ENCODE data around the gene FRMPD2. TPM values are rescaled to one million over a fixed set of nuclear protein-coding genes. Genes with fewer than 3 reads are reported as not detected.

Gene FRMPD2
- total RNA-seq, 1 experiment from 2014 or later = not detected

GRCh38 chr10:48238826-48239520 lies 35.5 kb downstream of the FRMPD2 start:
- no peak overlapping the region for H3K4me3 ChIP-seq (ENCODE audit: insufficient read depth, low read depth, low read length)
- no peaks in the 10 kb centered on the region for H3K27me3 ChIP-seq (ENCODE audit: control insufficient read depth, insufficient read depth, low read length)
- DNase-seq = no peak
- H3K36me3 ChIP-seq (replicated peaks; ENCODE audit: control insufficient read depth, insufficient read depth, low read length) = no peaks in the 10 kb centered on the region

- Histone ChIP-seq H3K36me3 (replicated peaks; ENCODE audit: control insufficient read depth, insufficient read depth, low read length) (no peaks in the 10 kb centered on the region), H3K4me3 (ENCODE audit: insufficient read depth, low read depth, low read length) (no peak overlapping the region), H3K27me3 (ENCODE audit: control insufficient read depth, insufficient read depth, low read length) (no peaks in the 10 kb centered on the region)
- DNase-seq = no peak
These were observed 36.9 kb downstream of the FRMPD2 start for GRCh38 chr10:48237259-48238250.

DNA sequence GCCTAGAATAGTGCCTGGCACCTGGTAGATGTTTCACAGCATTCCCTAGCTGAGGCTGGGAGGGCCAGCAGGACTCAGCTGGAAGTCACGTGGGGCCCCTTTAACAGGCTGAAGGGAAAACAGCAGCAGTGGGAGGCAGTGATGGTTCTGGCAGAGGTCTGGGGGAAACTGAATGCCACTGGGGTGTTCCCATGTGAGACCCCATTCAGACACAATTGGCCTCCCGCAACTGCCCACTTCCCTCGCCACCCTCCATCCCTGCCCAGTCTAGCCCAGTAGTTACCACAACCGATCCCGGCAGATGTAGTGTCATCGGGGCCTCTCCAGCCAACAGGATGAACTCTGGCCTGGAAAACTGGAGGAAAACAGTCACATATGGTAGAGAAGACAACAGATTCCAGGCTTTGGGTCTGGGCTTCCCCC lies 38.3 kb downstream of the FRMPD2 start:
- H3K36me3 ChIP-seq (replicated peaks; ENCODE audit: control insufficient read depth, insufficient read depth, low read length) = no peaks in the 10 kb centered on the region
- no peak overlapping the region for H3K4me3 ChIP-seq (ENCODE audit: insufficient read depth, low read depth, low read length)
- no peaks in the 10 kb centered on the region for H3K27me3 ChIP-seq (ENCODE audit: control insufficient read depth, insufficient read depth, low read length)
- no peak for DNase-seq

GRCh38 chr10:48235501-48235900 lies 39.0 kb downstream of the FRMPD2 start:
- Histone ChIP-seq H3K36me3 (replicated peaks; ENCODE audit: control insufficient read depth, insufficient read depth, low read length) (no peaks in the 10 kb centered on the region), H3K27me3 (ENCODE audit: control insufficient read depth, insufficient read depth, low read length) (no peaks in the 10 kb centered on the region)
- DNase-seq = no peak

GRCh38 chr10:48234787-48235186 lies 39.7 kb downstream of the FRMPD2 start:
- H3K4me3 ChIP-seq (ENCODE audit: insufficient read depth, low read depth, low read length) = no peak overlapping the region
- no peak for DNase-seq
- H3K27me3 ChIP-seq (ENCODE audit: control insufficient read depth, insufficient read depth, low read length) = no peaks in the 10 kb centered on the region
- no peaks in the 10 kb centered on the region for H3K36me3 ChIP-seq (replicated peaks; ENCODE audit: control insufficient read depth, insufficient read depth, low read length)

More at GRCh38 chr10:48235501-48235900, 39.0 kb downstream of the FRMPD2 start:
- H3K4me3 ChIP-seq (ENCODE audit: insufficient read depth, low read depth, low read length) = no peak overlapping the region

DNA sequence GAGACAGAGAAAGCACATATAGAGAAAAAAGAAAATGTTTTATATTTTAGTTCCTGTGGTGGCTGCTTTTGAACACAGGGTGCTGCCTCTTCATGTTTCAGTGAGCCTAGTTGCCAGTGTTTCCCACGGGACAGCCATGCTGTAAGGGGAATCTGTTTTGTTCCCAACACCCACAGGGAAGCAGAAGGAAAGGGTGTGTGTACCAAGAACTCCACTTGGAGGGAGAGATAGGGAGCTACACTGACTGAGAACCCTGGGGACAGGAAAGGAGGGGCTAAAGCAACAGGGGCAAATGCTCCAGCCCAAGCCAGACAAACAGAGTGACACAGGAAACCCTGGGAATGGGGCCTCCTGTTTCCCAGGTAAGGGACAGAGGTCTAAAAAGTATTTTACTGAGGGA lies 40.2 kb downstream of the FRMPD2 start:
- Histone ChIP-seq H3K36me3 (replicated peaks; ENCODE audit: control insufficient read depth, insufficient read depth, low read length) (no peaks in the 10 kb centered on the region), H3K27me3 (ENCODE audit: control insufficient read depth, insufficient read depth, low read length) (no peaks in the 10 kb centered on the region), H3K4me3 (ENCODE audit: insufficient read depth, low read depth, low read length) (no peak overlapping the region)
- DNase-seq = no peak

- DNase-seq = no peak
- H3K36me3 ChIP-seq (replicated peaks; ENCODE audit: control insufficient read depth, insufficient read depth, low read length) = no peaks in the 10 kb centered on the region
- H3K4me3 ChIP-seq (ENCODE audit: insufficient read depth, low read depth, low read length) = no peak overlapping the region
- H3K27me3 ChIP-seq (ENCODE audit: control insufficient read depth, insufficient read depth, low read length) = no peaks in the 10 kb centered on the region
These were observed 40.9 kb downstream of the FRMPD2 start for GRCh38 chr10:48233559-48234005.

GRCh38 chr10:48232717-48233447 lies 41.6 kb downstream of the FRMPD2 start:
- no peaks in the 10 kb centered on the region for H3K36me3 ChIP-seq (replicated peaks; ENCODE audit: control insufficient read depth, insufficient read depth, low read length)
- no peaks in the 10 kb centered on the region for H3K27me3 ChIP-seq (ENCODE audit: control insufficient read depth, insufficient read depth, low read length)
- no peak overlapping the region for H3K4me3 ChIP-seq (ENCODE audit: insufficient read depth, low read depth, low read length)
- no peak for DNase-seq

- no peak for DNase-seq
- Histone ChIP-seq H3K4me3 (ENCODE audit: insufficient read depth, low read depth, low read length) (no peak overlapping the region), H3K27me3 (ENCODE audit: control insufficient read depth, insufficient read depth, low read length) (no peaks in the 10 kb centered on the region), H3K36me3 (replicated peaks; ENCODE audit: control insufficient read depth, insufficient read depth, low read length) (no peaks in the 10 kb centered on the region)
These were observed 42.7 kb downstream of the FRMPD2 start for GRCh38 chr10:48231699-48232315.

GRCh38 chr10:48231178-48231577 lies 43.3 kb downstream of the FRMPD2 start:
- no peaks in the 10 kb centered on the region for H3K27me3 ChIP-seq (ENCODE audit: control insufficient read depth, insufficient read depth, low read length)
- DNase-seq = no peak
- H3K4me3 ChIP-seq (ENCODE audit: insufficient read depth, low read depth, low read length) = no peak overlapping the region
- H3K36me3 ChIP-seq (replicated peaks; ENCODE audit: control insufficient read depth, insufficient read depth, low read length) = no peaks in the 10 kb centered on the region

GRCh38 chr10:48227213-48227612 lies 47.3 kb downstream of the FRMPD2 start:
- H3K4me3 ChIP-seq (ENCODE audit: insufficient read depth, low read depth, low read length) = no peak overlapping the region
- no peaks in the 10 kb centered on the region for H3K36me3 ChIP-seq (replicated peaks; ENCODE audit: control insufficient read depth, insufficient read depth, low read length)
- no peaks in the 10 kb centered on the region for H3K27me3 ChIP-seq (ENCODE audit: control insufficient read depth, insufficient read depth, low read length)
- peak; percentile 13 for DNase-seq

DNA sequence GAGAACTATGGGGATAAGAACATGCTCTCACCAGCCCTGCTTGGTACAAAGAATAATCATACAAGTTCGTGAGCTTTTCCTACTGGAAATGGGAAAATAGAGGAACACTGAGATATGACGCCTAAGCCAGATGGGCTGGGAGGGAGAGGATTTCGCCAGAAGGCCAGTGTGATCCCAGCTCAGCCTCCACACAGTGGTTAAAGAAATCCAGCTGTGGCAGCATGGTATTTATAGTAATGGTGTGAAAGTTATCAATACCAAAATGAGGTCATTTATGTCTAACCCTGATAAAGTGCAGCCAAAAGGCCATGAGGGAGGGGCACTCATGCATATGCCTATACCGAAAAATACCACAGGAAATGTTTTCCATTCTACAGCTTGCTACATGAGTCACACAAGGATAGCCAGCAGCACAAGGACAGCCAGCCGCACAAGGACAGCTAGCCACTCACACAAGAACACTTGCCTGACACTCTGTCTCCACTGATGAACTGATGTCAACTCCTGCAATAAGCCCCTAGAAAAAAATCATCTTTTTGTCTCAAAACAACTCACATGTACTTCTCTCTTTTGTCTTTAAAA lies 49.4 kb downstream of the FRMPD2 start:
- no peaks in the 10 kb centered on the region for H3K36me3 ChIP-seq (replicated peaks; ENCODE audit: control insufficient read depth, insufficient read depth, low read length)
- no peaks in the 10 kb centered on the region for H3K27me3 ChIP-seq (ENCODE audit: control insufficient read depth, insufficient read depth, low read length)
- no peak overlapping the region for H3K4me3 ChIP-seq (ENCODE audit: insufficient read depth, low read depth, low read length)
- DNase-seq = no peak

DNA sequence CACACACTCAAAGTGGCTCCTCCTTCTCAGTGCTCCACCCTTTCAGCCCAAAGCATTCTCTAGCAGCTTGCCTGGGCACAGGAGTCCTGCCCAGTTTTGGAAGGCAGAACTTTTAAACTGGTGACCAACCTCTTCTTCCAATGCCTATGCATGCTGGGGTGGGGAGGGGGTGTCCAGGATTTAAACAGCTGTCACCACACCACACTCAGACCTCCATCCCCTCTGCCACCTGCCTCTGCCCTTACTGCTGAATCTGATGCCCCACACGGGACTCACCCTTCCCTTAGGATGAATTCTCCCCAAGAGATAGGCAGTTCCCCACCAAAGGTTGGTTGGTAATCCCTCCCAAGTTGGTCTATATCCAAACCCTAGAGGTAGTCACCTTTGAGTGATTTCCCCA lies 50.2 kb downstream of the FRMPD2 start:
- Histone ChIP-seq H3K4me3 (ENCODE audit: insufficient read depth, low read depth, low read length) (no peak overlapping the region), H3K36me3 (replicated peaks; ENCODE audit: control insufficient read depth, insufficient read depth, low read length) (no peaks in the 10 kb centered on the region), H3K27me3 (ENCODE audit: control insufficient read depth, insufficient read depth, low read length) (no peaks in the 10 kb centered on the region)
- no peak for DNase-seq

GRCh38 chr10:48221814-48222213 lies 52.7 kb downstream of the FRMPD2 start:
- no peak overlapping the region for H3K4me3 ChIP-seq (ENCODE audit: insufficient read depth, low read depth, low read length)
- H3K36me3 ChIP-seq (replicated peaks; ENCODE audit: control insufficient read depth, insufficient read depth, low read length) = no peaks in the 10 kb centered on the region
- H3K27me3 ChIP-seq (ENCODE audit: control insufficient read depth, insufficient read depth, low read length) = no peaks in the 10 kb centered on the region
- no peak for DNase-seq

Data from H7 (cell line).